NCI-H1092 (cell line): ENCODE data around the gene CFAP20.
"Not testable (repeated sequence)": the region's sequence is repeated elsewhere in the genome, so short reads cannot be mapped to it uniquely, and the experiment has no call there.

Source experiments
- DNase-seq: peaks from one replicate; lab custom pipeline; 2025; lab: John Stamatoyannopoulos, UW

CFAP20 gene

GRCh38 chr16:58096249-58096648 is 32.9 kb downstream of the CFAP20 start:
- no peak for DNase-seq

- not testable (repeated sequence) for DNase-seq
Observed at GRCh38 chr16:58095575-58095960, 33.6 kb downstream of the CFAP20 start.

GRCh38 chr16:58094791-58095574 is 34.2 kb downstream of the CFAP20 start:
- no peak for DNase-seq

- DNase-seq: no peak
Observed at GRCh38 chr16:58094026-58094425, 35.2 kb downstream of the CFAP20 start.

- DNase-seq: not testable (repeated sequence)
Observed at GRCh38 chr16:58090396-58090795, 38.8 kb downstream of the CFAP20 start.

GRCh38 chr16:58088091-58088490 is 41.1 kb downstream of the CFAP20 start:
- DNase-seq: no peak

GRCh38 chr16:58087209-58087913 is 41.8 kb downstream of the CFAP20 start:
- DNase-seq: no peak

GRCh38 chr16:58086381-58087208 is 42.6 kb downstream of the CFAP20 start:
- DNase-seq: peak; percentile 57

GRCh38 chr16:58085584-58086251 is 43.5 kb downstream of the CFAP20 start:
- DNase-seq: no peak

GRCh38 chr16:58085171-58085570 is 44.0 kb downstream of the CFAP20 start:
- no peak for DNase-seq

GRCh38 chr16:58084635-58085034 is 44.5 kb downstream of the CFAP20 start:
- DNase-seq: no peak

- no peak for DNase-seq
Observed at GRCh38 chr16:58082381-58082780, 46.8 kb downstream of the CFAP20 start.

- DNase-seq: not testable (repeated sequence)
Observed at GRCh38 chr16:58080657-58081056, 48.5 kb downstream of the CFAP20 start.

- no peak for DNase-seq
Observed at GRCh38 chr16:58077796-58078195, 51.4 kb downstream of the CFAP20 start.

GRCh38 chr16:58076514-58076913 is 52.7 kb downstream of the CFAP20 start:
- no peak for DNase-seq

- DNase-seq: no peak
Observed at GRCh38 chr16:58074657-58075056, 54.5 kb downstream of the CFAP20 start.

GRCh38 chr16:58073086-58073485 is 56.1 kb downstream of the CFAP20 start:
- DNase-seq: not testable (repeated sequence)

GRCh38 chr16:58072134-58072533 is 57.0 kb downstream of the CFAP20 start:
- not testable (repeated sequence) for DNase-seq

GRCh38 chr16:58070585-58070984 is 58.6 kb downstream of the CFAP20 start:
- no peak for DNase-seq
